Activated CD8-positive, alpha-beta memory T cell treated with anti-CD3 and anti-CD28 coated beads, Interleukin-2, amount 50 U/mL, for 4 hours (primary cell): Measurements from ENCODE around the gene ACOT7.
"Not testable (repeated sequence)": the region's sequence is repeated elsewhere in the genome, so short reads cannot be mapped to it uniquely, and the experiment has no call there.

Source experiments
- DNase-seq: peaks from one replicate; pipeline ENCODE4 v3.0.0-alpha.2; 2020

The ACOT7 gene

GRCh38 chr1:6395781-6396244 is 2.2 kb upstream of the ACOT7 start:
- DNase-seq = not testable (repeated sequence)

DNA sequence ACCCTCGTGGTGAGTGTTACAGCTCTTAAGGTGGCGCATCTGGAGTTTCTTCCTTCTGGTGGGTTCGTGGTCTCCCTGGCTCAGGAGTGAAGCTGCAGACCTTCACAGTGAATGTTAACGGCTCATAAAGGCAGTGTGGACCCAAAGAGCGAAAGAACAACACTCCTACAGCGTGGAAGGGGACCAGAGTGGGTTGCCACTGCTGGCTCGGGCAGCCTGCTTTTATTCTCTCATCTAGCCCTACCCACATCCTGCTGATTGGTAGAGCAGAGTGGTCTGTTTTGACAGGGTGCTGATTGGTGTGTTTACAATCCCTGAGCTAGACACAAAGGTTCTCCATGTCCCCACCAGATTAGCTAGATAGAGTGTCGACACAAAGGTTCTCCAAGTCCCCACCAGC is 1.6 kb upstream of the ACOT7 start:
- DNase-seq = not testable (repeated sequence)

- no peak for DNase-seq
Observed at GRCh38 chr1:6392809-6393399, 663 bp downstream of the ACOT7 start.

- no peak for DNase-seq
Observed at GRCh38 chr1:6391951-6392808, 1.4 kb downstream of the ACOT7 start.

- no peak for DNase-seq
Observed at GRCh38 chr1:6389971-6390370, 3.6 kb downstream of the ACOT7 start.

GRCh38 chr1:6386371-6386949 is 7.1 kb downstream of the ACOT7 start:
- DNase-seq = no peak

DNA sequence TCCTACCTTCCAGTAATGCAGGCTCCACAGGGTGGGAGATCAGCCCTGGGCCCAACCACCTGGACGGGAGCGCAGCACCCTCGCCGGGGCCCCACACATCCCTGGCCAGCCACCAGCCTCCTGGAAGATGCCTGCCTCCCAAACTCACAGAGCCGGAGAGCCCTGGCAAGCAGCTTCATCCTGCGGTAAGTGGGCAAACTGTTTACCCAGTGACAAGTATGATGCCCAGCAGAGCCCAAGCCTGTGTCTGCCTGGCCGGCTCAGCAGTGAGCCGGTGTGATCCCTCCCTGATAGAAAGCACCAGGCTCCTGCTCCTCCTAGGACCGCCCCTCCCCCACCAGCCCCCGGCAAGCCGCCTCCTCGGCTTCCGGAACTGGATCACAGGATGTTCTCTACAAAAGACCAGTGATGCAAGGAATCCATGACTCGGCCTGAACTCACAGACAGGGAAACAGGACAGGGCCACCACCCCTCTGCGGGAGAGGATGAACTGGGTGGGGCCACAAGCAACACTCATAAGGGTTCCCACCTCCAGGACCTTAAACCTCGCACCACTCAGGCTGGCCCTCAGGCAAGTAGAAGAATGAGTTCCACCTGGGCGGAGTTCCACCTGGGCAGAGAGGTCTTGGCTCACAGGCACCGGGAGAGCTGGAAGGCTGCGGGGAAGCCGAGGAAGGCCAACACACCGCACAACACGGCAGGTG is 7.9 kb downstream of the ACOT7 start:
- no peak for DNase-seq

DNA sequence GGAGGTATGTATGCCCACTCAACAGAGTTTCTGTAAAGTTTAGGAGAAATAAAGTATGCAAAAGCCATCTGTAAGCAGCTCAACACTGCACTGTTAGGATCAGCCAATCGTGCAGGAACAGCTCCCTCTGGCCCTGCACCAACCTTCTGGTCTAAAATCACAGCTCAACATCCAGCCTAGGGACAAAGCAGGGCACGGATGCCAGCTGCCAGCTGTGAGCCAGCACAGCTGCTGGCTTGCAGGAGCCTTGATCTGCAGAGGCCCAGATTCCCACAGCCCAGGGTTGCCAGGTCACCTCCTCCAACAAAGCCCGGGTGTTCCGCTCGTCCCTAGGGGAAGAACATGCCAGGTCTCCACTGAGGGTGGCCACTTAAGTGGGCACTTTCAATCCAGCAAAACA is 8.6 kb downstream of the ACOT7 start:
- DNase-seq = no peak

DNA sequence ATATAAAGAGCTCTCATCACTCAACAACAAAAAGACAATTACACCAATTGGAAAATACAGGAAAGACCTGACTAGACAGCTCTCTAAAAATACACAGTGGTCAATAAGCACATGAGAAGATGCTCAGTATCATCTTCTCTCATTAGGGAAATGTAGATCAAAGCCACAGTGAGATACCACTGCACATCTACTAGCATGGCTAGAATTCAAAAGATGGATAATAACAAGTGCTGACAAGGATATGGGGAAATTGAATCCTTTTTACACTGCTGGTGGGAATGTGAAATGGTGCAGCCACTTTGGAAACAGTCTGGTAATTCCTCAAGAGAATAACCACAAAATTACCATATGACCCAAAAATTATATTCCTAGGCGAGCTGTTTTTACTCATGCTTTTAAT is 9.4 kb downstream of the ACOT7 start:
- no peak for DNase-seq

DNA sequence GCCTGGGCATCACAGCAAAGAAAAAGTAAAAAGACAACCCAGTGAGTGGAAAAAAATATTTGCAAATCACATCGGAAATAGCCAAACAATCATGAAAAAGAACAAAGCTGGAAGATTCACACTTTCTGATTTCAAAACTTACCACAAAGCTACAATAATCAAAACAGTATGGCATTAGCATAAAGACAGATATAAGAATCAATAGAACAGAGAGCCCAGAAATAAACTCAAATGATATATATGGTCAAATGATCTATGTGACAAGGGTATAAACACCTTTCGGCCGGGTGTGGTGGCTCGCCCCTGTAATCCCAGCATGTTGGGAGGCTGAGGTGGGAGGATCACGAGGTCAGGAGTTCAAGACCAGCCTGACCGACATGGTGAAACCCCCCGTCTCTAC is 13.5 kb downstream of the ACOT7 start:
- DNase-seq = no peak

DNA sequence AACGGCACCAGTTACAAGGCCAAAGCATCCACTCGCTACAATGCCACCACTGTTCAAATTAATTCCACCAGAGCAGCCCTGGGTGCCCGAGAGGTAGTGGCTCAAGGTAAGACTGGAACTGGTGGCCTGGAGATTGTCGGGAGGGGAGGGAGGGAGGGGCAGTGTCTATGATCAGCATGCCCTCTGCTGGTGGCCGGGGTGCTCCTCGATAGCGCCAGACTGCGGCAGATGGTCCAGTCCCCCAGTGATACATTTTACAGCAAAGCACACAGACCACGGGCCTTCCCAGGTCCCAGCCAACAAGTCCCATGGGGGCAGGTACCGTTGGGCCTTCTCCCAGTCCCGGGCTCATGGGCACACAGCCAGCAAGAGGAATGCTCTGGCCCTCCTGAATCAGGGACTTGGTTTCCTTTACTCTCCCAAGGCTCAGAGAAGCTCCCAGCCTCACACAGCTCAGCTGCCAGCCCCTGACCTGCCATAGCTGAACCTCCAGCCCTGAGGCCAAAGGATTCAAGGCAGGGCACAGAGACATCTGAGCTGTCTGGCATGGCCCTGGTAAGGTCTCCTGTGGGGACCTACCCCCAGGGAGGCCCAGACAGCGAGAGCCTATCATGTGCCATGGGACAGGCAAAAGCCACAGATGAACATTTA is 15.3 kb downstream of the ACOT7 start:
- no peak for DNase-seq

GRCh38 chr1:6373961-6374720 is 19.4 kb downstream of the ACOT7 start:
- no peak for DNase-seq

- not testable (repeated sequence) for DNase-seq
Observed at GRCh38 chr1:6372236-6372635, 21.3 kb downstream of the ACOT7 start.

DNA sequence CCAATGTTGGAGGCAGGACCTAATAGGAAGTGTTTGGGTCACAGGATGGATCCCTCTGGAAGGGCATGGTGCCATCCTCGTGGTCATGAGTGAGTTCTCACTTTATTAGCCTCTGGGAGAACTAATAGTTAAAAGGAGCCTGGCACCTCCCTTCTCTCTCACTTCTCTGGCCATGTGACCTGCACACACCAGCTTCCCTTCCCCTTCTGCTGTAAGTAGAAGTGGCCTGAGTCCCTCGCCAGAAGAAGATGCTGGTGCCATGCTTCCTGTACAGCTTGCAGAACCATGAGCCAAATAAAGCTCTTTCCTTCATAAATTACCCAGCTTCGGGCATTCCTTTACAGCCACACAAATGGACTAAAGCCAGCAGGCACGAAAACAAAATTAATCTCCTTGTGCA is 23.6 kb downstream of the ACOT7 start:
- no peak for DNase-seq

- DNase-seq = no peak
Observed at GRCh38 chr1:6367381-6368012, 26.1 kb downstream of the ACOT7 start.

DNA sequence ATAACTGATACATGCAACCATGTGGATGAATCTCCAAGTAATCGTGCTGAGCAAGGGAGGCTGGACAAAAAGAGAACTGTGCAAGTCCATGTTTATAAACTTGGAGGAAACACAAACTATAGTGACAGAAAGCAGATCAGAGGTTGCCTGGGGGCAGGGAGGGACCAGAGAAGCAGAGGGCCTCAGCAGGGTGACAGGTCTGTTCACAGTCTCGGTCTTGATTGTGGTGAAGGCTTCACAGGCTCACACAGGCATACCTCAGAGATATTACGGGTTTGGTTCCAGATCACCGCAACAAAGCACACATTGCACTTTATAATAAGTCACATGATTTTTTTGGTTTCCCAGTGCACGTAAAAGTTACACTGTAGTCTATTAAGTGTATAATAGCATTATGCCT is 28.5 kb downstream of the ACOT7 start:
- DNase-seq = peak; percentile 44

- not testable (repeated sequence) for DNase-seq
Observed at GRCh38 chr1:6363085-6363884, 30.3 kb downstream of the ACOT7 start.

- DNase-seq = no peak
Observed at GRCh38 chr1:6361124-6361775, 32.3 kb downstream of the ACOT7 start.

GRCh38 chr1:6360517-6361070 is 33.0 kb downstream of the ACOT7 start:
- DNase-seq = no peak

DNA sequence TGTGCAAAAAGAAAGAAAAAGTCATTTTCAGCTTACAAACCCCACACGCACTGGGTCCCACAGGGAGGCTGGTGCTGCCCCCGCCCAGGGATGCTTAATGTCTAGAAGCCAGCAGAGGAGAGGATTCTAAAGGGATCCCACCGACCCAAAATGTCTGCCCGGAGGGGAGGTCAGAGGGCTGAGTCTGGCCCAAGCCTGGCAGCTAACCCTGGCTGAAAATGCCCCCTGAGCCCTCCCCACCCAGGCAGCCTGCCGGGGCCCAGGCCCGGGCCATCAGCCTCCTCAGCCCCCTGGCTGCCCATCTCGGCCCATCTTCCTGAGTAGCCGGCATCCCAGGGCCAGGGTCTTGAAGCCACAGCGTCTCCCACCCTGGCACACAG is 33.5 kb downstream of the ACOT7 start:
- DNase-seq = no peak
